GM12864 (cell line): Measurements from ENCODE around the gene MINDY4.
A peak's percentile ranks its signal among the peaks of the same experiment; 100 is the strongest.

ENCODE experiments used
- DNase-seq: peaks from one replicate; pipeline ENCODE4 v3.0.0-alpha.2; 2011; ENCODE audit warnings: low read depth
- H3K4me3 ChIP-seq: 2 replicates; pipeline ENCODE4 v1.5.1; 2011; ENCODE audit warnings: mild to moderate bottlenecking, low read depth, low read length, control low read depth
- CTCF ChIP-seq: IDR thresholded peaks from 2 replicates; pipeline ENCODE4 v1.5.1; 2011; ENCODE audit warnings: low read depth, mild to moderate bottlenecking, moderate library complexity, low read length, control low read depth, inconsistent platforms; ENCODE audit errors: missing control alignments

The MINDY4 gene

GRCh38 chr7:30935569-30935877, 164.3 kb downstream of the MINDY4 start:
- no peak for DNase-seq
- no peak overlapping the region for H3K4me3 ChIP-seq
- no peak for TF ChIP-seq CTCF

- DNase-seq = no peak
- H3K4me3 ChIP-seq = no peak overlapping the region
- no peak for TF ChIP-seq CTCF
These were observed 165.5 kb downstream of the MINDY4 start for GRCh38 chr7:30936650-30937245.

DNA sequence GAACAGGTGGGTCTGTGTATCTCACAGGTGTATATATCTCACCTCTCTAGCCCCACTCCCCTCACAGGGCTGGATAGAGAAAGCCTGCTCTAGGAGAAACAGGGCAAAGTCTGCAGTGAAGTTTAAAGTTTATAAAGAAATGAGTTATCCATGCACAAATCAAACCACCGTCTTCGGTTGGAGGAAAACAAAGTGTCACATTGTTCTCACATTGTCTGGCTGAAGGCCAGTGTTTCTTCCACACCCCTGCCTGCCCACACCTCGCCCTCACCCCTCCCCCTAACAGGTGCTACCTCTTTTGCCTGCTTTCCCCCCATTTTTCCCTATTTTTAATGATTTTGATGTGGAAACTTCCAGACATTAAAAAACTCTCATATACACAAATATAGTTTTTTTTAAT, 166.2 kb downstream of the MINDY4 start:
- H3K4me3 ChIP-seq = no peak overlapping the region
- no peak for DNase-seq
- TF ChIP-seq CTCF = no peak

DNA sequence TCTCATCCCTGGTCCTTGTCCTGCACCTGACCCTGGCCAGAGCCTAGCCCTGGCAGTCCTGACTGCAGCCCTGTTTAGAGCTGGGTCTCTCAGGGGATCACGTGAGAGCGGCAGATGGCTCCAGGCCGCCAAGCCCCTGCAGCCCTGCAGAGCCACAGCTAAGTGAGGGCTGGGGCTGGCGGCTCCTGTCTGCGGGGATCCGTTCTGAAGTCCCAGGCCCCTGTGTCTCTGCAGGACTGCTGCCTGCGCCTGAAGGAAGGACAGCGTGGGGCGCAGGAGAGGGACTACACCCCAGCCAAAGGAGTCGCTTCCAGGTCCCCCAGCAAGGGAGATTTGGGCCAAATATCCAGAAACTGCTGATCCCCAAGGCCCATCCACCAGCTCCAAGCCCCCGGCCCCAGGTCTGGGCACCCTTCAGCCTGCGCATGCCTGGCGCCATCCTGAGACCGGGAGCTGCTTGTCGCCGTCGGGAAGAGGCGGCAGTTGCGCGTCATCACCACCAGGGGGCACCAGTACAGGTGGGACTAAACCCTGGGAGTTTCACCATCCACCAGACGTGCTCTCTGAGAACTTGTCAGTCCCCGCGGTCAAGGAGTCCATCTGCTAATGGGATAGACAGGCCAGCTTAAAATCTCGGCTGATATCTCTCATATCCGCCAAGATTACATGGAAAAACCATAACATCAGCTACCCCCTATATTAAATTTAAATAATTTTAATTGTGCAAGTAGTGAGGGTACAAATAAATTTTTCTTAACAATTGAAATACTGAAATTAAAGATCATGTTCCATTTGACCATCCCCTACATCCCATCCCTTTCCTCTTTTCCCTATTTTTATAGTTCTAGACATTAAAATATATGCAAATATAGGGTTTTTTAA, 167.5 kb downstream of the MINDY4 start:
- no peak overlapping the region for H3K4me3 ChIP-seq
- DNase-seq = peak; percentile 22
- peak; percentile 99 for TF ChIP-seq CTCF

DNA sequence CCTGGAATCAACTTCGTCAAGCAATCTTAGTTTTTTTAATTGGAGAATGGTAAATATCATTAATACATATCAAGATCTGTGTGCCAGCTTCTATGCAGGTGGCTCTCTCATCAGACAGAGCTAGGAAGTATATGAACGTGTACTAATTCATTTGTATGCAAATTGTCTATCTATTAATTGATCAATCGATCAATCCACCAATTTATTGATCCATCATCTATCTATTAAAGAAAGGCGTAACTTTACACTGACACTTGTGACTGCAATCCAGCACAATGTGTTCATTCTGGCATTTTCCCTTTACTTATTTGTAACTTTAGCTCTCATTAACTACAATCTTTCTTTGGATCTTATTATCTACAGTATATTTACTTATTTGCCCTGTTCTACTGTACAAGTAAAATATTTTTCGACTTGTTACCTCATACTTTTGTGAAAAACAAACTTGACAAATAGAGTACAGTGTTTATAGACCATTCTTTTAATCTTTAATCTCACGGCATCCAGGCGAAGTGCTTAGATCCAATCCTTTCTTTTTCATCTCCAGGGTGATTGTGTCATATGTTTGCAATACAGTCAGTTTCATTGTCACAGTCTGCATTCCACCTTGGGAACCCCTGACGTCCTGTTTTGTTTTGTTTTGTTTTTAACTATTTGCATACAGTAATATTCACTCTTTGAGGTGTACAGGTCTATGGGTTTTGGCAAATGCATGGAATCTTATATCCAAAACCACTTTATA, 170.5 kb downstream of the MINDY4 start:
- DNase-seq = no peak
- no peak for TF ChIP-seq CTCF
- H3K4me3 ChIP-seq = no peak overlapping the region
